ENCODE results near the gene ARAP1.

ARAP1 gene

GRCh38 chr11:72750086-72750485 is 2.1 kb downstream of the ARAP1 start:
- no peak for DNase-seq (ENCODE audit: extremely low read depth, insufficient read length)
- TF ChIP-seq, protein P1, sequence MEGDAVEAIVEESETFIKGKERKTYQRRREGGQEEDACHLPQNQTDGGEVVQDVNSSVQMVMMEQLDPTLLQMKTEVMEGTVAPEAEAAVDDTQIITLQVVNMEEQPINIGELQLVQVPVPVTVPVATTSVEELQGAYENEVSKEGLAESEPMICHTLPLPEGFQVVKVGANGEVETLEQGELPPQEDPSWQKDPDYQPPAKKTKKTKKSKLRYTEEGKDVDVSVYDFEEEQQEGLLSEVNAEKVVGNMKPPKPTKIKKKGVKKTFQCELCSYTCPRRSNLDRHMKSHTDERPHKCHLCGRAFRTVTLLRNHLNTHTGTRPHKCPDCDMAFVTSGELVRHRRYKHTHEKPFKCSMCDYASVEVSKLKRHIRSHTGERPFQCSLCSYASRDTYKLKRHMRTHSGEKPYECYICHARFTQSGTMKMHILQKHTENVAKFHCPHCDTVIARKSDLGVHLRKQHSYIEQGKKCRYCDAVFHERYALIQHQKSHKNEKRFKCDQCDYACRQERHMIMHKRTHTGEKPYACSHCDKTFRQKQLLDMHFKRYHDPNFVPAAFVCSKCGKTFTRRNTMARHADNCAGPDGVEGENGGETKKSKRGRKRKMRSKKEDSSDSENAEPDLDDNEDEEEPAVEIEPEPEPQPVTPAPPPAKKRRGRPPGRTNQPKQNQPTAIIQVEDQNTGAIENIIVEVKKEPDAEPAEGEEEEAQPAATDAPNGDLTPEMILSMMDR (IDR thresholded peaks at IDR 0.05; ENCODE audit: insufficient read depth, low read length, poor library complexity, severe bottlenecking): no peak
- H3K36me3 ChIP-seq (ENCODE audit: control insufficient read depth, insufficient read depth, low read length): peaks cover 3% of the 10 kb centered on the region; the same call in 1 of the 2 replicates
- no peaks in the 10 kb centered on the region for H3K27me3 ChIP-seq (replicated peaks; ENCODE audit: control insufficient read depth, insufficient read depth, low read length)
- H3K4me3 ChIP-seq (replicated peaks; ENCODE audit: low read depth, low read length): no peak overlapping the region

DNA sequence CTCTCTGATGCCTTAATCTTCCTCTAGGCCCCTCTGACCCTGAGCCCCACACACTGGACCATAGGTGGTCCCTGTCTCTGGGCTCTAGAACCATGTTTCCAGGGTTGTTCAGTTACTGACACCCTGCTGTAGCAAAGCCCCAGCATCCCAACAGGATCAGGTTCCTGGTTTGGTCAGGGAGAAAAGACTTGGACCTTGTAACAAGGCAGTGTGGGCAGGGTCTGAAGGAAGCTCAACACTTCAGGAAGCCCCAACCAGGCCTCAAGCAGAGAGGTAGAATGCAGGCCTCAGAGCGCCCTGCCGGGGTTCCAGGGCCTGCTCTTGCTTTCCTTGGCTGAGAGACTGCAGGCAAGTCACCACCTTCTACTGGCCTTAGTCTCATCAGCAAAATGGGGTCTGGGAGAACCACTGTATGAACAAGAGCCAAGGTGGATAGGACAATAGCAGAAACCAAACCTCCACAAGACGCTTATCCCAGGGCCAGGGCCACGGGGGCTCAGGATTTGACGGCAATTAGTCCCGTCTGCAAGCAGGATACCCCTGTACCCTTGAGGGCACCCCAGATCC is 4.8 kb downstream of the ARAP1 start:
- Histone ChIP-seq H3K27me3 (replicated peaks; ENCODE audit: control insufficient read depth, insufficient read depth, low read length) (no peaks in the 10 kb centered on the region), H3K4me3 (replicated peaks; ENCODE audit: low read depth, low read length) (no peak overlapping the region), H3K36me3 (ENCODE audit: control insufficient read depth, insufficient read depth, low read length) (peaks cover 3% of the 10 kb centered on the region; the same call in 1 of the 2 replicates)
- TF ChIP-seq, protein P1 (IDR thresholded peaks at IDR 0.05; ENCODE audit: insufficient read depth, low read length, poor library complexity, severe bottlenecking): no peak
- DNase-seq (ENCODE audit: extremely low read depth, insufficient read length): no peak

DNA sequence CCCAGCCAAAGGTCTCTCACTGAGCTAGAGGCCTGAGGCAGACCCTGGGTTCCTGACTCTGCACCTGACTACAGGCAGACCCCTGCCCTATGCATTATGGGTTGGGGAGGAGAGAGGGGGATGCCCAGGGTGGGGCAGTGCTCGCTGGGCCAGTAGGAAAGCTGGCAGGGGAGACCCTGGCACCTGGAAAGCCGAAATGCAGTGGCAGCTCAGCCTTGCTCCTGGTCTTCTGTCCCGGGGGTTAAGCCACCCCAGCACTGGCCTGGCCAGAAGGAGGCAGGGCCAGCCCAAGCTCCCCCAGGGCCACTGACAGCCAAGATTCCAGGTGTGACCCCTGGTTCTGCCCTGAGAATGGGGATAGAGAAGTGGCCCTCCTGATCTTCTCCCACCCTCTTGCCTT is 5.4 kb downstream of the ARAP1 start:
- TF ChIP-seq, protein P1 (IDR thresholded peaks at IDR 0.05; ENCODE audit: insufficient read depth, low read length, poor library complexity, severe bottlenecking): no peak
- Histone ChIP-seq H3K4me3 (replicated peaks; ENCODE audit: low read depth, low read length) (no peak overlapping the region), H3K36me3 (ENCODE audit: control insufficient read depth, insufficient read depth, low read length) (peaks cover 3% of the 10 kb centered on the region; the same call in 1 of the 2 replicates), H3K27me3 (replicated peaks; ENCODE audit: control insufficient read depth, insufficient read depth, low read length) (no peaks in the 10 kb centered on the region)
- DNase-seq (ENCODE audit: extremely low read depth, insufficient read length): no peak

- no peak overlapping the region for H3K4me3 ChIP-seq (replicated peaks; ENCODE audit: low read depth, low read length)
- TF ChIP-seq, protein P1 (IDR thresholded peaks at IDR 0.05; ENCODE audit: insufficient read depth, low read length, poor library complexity, severe bottlenecking): no peak
- no peak for DNase-seq (ENCODE audit: extremely low read depth, insufficient read length)
- no peaks in the 10 kb centered on the region for H3K27me3 ChIP-seq (replicated peaks; ENCODE audit: control insufficient read depth, insufficient read depth, low read length)
- H3K36me3 ChIP-seq (ENCODE audit: control insufficient read depth, insufficient read depth, low read length): peaks cover 3% of the 10 kb centered on the region; the same call in 1 of the 2 replicates
These were observed 6.2 kb downstream of the ARAP1 start for GRCh38 chr11:72745925-72746550.

DNA sequence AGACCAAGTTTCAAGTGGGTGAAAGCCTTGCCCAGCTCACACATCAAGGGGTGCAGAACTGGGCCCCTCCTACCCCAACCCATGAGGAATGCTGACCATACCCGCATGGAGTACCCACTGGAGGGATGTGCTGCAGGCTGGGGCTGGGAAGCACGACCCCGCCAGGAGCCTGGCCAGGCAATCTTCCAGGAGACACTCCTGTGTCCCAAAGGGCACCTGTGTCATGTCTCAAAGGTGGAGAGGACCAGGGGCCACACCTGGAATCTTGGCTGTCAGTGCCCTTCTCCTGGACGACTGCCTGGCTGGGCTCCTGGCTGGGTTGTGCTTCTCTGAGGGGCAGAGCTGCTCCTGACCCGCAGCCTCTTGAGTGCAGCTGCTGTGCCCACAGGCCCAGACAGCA is 6.7 kb downstream of the ARAP1 start:
- Histone ChIP-seq H3K27me3 (replicated peaks; ENCODE audit: control insufficient read depth, insufficient read depth, low read length) (no peaks in the 10 kb centered on the region), H3K4me3 (replicated peaks; ENCODE audit: low read depth, low read length) (no peak overlapping the region), H3K36me3 (ENCODE audit: control insufficient read depth, insufficient read depth, low read length) (peaks cover 3% of the 10 kb centered on the region; the same call in 1 of the 2 replicates)
- TF ChIP-seq, protein P1 (IDR thresholded peaks at IDR 0.05; ENCODE audit: insufficient read depth, low read length, poor library complexity, severe bottlenecking): no peak
- no peak for DNase-seq (ENCODE audit: extremely low read depth, insufficient read length)

Measured in GM06990 (cell line).